HepG2 (cell line): Measurements from ENCODE around the gene PLXNC1. TPM values are rescaled to one million over a fixed set of nuclear protein-coding genes. Genes with fewer than 3 reads are reported as not detected.

Source experiments
- ATAC-seq: fragments of 200-7000 bp; cut with Tn5 transposase; 3 replicates; pipeline ENCODE4 v1.9.1; 2020; ENCODE audit warnings: mild to moderate bottlenecking, moderate library complexity
- BruUV-seq: library from RNA; stranded (reverse); fragments of 400-500 nt; replicated peaks from 2 replicates; lab custom pipeline; 2021; lab: Mats Ljungman, UMichigan
- CTCF ChIA-PET: fragments of 300-600 bp; formaldehyde crosslinking; extraction: SDS; loops from one replicate; lab custom pipeline; 2021; ENCODE audit warnings: low total read pairs, inconsistent platforms, low intra/inter-chr PET ratio; lab: Yijun Ruan, JAX
- POLR2A ChIA-PET: fragments of 350-600 bp; sonication (Branson Sonifier 250); formaldehyde crosslinking; loops from one replicate; lab custom pipeline; 2020; ENCODE audit warnings: antibody characterized with exemption, inconsistent platforms; lab: Yijun Ruan, JAX
- DNase-seq: peaks from one replicate; pipeline ENCODE4 v3.0.0-alpha.2; 2015; ENCODE audit warnings: low spot score
- FAIRE-seq: peaks from 3 replicates; lab custom pipeline; 2011; peaks lifted over from hg19 to GRCh38; lab: Jason Lieb, UNC
- H2AFZ ChIP-seq: one replicate; pipeline ENCODE4 v1.6.1; 2011; ENCODE audit warnings: low read length, inconsistent platforms
- H3K27ac ChIP-seq: fragments of 300-600 bp; 3 replicates; pipeline ENCODE4 v1.8.0; 2011; ENCODE audit warnings: mixed run types, mild to moderate bottlenecking, mixed read lengths, low read length, inconsistent platforms; ENCODE audit not compliant: insufficient read depth; ENCODE audit errors: extremely low read length
- H3K27me3 ChIP-seq, 2 experiments: fragments of 200-600 bp in 1 of 2; 2 replicates in 1 of 2; 3 replicates in 1 of 2; pipeline versions ENCODE4 v1.6.0 to v1.8.0; 2011; ENCODE audit warnings: low read length in 2 of 2, mild to moderate bottlenecking in 2 of 2, moderate library complexity in 2 of 2, inconsistent platforms in 1 of 2; ENCODE audit not compliant: insufficient read depth in 2 of 2, control insufficient read depth in 1 of 2
- H3K36me3 ChIP-seq, 2 experiments: fragments of 200-600 bp in 1 of 2; replicated peaks in 1 of 2; 2 replicates in 1 of 2; 3 replicates in 1 of 2; pipeline versions ENCODE4 v1.5.1 to v1.8.0; 2011; ENCODE audit warnings: low read length in 2 of 2, inconsistent platforms in 1 of 2; ENCODE audit not compliant: insufficient read depth in 2 of 2, control insufficient read depth in 1 of 2
- H3K4me1 ChIP-seq: 2 replicates; pipeline ENCODE4 v1.5.1; 2012; ENCODE audit warnings: low read length, inconsistent platforms; ENCODE audit not compliant: insufficient read depth
- H3K4me2 ChIP-seq: 2 replicates; pipeline ENCODE4 v1.6.0; 2011; ENCODE audit warnings: low read depth, low read length, inconsistent platforms
- H3K4me3 ChIP-seq, 3 experiments: fragments of 200-600 bp in 1 of 3; sonication (generic), shearing (Covaris generic) in 1 of 3; replicated peaks in 1 of 3; 2 replicates each; pipeline ENCODE4 v1.5.1; 2011 to 2016; ENCODE audit warnings: low read length in 3 of 3, inconsistent platforms in 2 of 3, low read depth in 2 of 3, mild to moderate bottlenecking in 2 of 3, control low read depth in 1 of 3, mixed read lengths in 1 of 3; ENCODE audit not compliant: insufficient read depth in 1 of 3
- H3K79me2 ChIP-seq: one replicate; pipeline ENCODE4 v1.6.1; 2011; ENCODE audit warnings: low read length, inconsistent platforms; ENCODE audit not compliant: insufficient read depth
- H3K9ac ChIP-seq: 2 replicates; pipeline ENCODE4 v1.6.0; 2011; ENCODE audit warnings: mild to moderate bottlenecking, low read depth, low read length, inconsistent platforms; ENCODE audit not compliant: insufficient read depth
- H3K9me3 ChIP-seq: 2 replicates; pipeline ENCODE4 v1.5.1; 2012; ENCODE audit warnings: mild to moderate bottlenecking, low read length
- H4K20me1 ChIP-seq: 2 replicates; pipeline ENCODE4 v1.6.0; 2011; ENCODE audit warnings: inconsistent platforms, mild to moderate bottlenecking, low read length, moderate library complexity; ENCODE audit not compliant: insufficient read depth
- AHR ChIP-seq: IDR thresholded peaks from 2 replicates; pipeline ENCODE4 v1.6.1; 2018; ENCODE audit warnings: missing genetic modification reagents, missing compliant biosample characterization
- ARNT ChIP-seq: fragments of 450-650 bp; IDR thresholded peaks from 2 replicates; pipeline ENCODE4 v1.6.1; 2017
- DPF2 ChIP-seq: sonication (generic); formaldehyde crosslinking; IDR thresholded peaks from 2 replicates; pipeline ENCODE4 v1.4.0; 2020; ENCODE audit warnings: mild to moderate bottlenecking, low read depth, missing genetic modification reagents, borderline replicate concordance
- EEA1 ChIP-seq: sonication (generic); formaldehyde crosslinking; IDR thresholded peaks from 2 replicates; pipeline ENCODE4 v1.5.1; 2020; ENCODE audit warnings: mild to moderate bottlenecking, missing genetic modification reagents, borderline replicate concordance
- GRHL1 ChIP-seq: sonication (generic); formaldehyde crosslinking; conservative IDR thresholded peaks from 2 replicates; pipeline ENCODE4 v1.8.0; 2022; ENCODE audit warnings: missing genetic modification reagents
- PLRG1 ChIP-seq: fragments of 450-650 bp; conservative IDR thresholded peaks from 2 replicates; pipeline ENCODE4 v1.6.1; 2016
- PLSCR1 ChIP-seq: sonication (generic); formaldehyde crosslinking; IDR thresholded peaks from 2 replicates; pipeline ENCODE4 v1.5.0; 2020; ENCODE audit warnings: missing genetic modification reagents, mild to moderate bottlenecking, borderline replicate concordance
- SP1 ChIP-seq, 2 experiments: fragments of 450-650 bp in 1 of 2; sonication (generic) in 1 of 2; formaldehyde crosslinking in 1 of 2; IDR thresholded peaks; 2 replicates each; pipeline versions ENCODE4 v1.4.0 to v1.6.1; 2016 to 2020; ENCODE audit warnings: missing genetic modification reagents in 1 of 2
- SP140L ChIP-seq: sonication (generic); formaldehyde crosslinking; IDR thresholded peaks from 2 replicates; pipeline ENCODE4 v1.4.0; 2020; ENCODE audit warnings: missing genetic modification reagents, borderline replicate concordance
- TFDP2 ChIP-seq: sonication (generic); formaldehyde crosslinking; IDR thresholded peaks from 2 replicates; pipeline ENCODE4 v1.4.0; 2020; ENCODE audit warnings: missing genetic modification reagents
- ZNF354B ChIP-seq: sonication (generic); formaldehyde crosslinking; IDR thresholded peaks from 2 replicates; pipeline ENCODE4 v1.8.0; 2022; ENCODE audit warnings: mild to moderate bottlenecking, missing genetic modification reagents
- ZNF430 ChIP-seq: sonication (generic); formaldehyde crosslinking; IDR thresholded peaks from 2 replicates; pipeline ENCODE4 v1.9.0; 2021; ENCODE audit warnings: mild to moderate bottlenecking, missing genetic modification reagents
- WGBS: methylation state at CpG from one replicate; pipeline ENCODE4 v1.1.6; 2017; ENCODE audit warnings: low lambda C conversion rate; 5-methylcytosine and 5-hydroxymethylcytosine counted together
- in situ Hi-C: cut with HindIII; loops from 2 replicates; pipeline ENCODE4 v1.10.0; 2017; ENCODE audit warnings: low pct_unique_long_range_greater_than_20kb; ENCODE audit not compliant: extremely low pct_ligation_motif_present
- intact Hi-C: fragments of 100-400 bp; cut with micrococcal nuclease; formaldehyde crosslinking; loops from one replicate; pipeline ENCODE4 v1.10.0; 2022; ENCODE audit not compliant: unreplicated experiment
- polyA plus RNA-seq, 8 experiments: library from polyadenylated mRNA; depleted of rRNA in 3 of 8; stranded (reverse) in 7 of 8; unstranded in 1 of 8; fragments of >200 nt; fragmentation: Illumina TruSeq in 4 of 8; extraction: Trizol in 4 of 8; gene quantifications; 2 replicates each; pipeline versions ENCODE4 v1.2.1 to v1.2.3, GENCODE V29; 2011 to 2016; ENCODE audit warnings: low read depth in 4 of 8, missing spikeins in 1 of 8, mixed read lengths in 1 of 8; ENCODE audit not compliant: insufficient read depth in 1 of 8
- total RNA-seq, 5 experiments: library from RNA; depleted of rRNA; stranded (reverse); fragments of >200 nt; fragmentation: Illumina TruSeq; extraction: Trizol; gene quantifications; 2 replicates each; pipeline ENCODE4 v1.2.3, GENCODE V29; 2016; ENCODE audit warnings: low read depth in 1 of 5

The PLXNC1 gene
- total and polyA plus RNA-seq, 2 of the 13 experiments (the other 11 are each of a cell fraction or from before 2014, with no cell fraction given): 6.6 to 11.2 TPM

- Histone ChIP-seq H3K9me3 (no peaks in the 10 kb centered on the region), H3K4me2 (no peak overlapping the region), H3K4me1 (peaks cover 45% of the 10 kb centered on the region), H3K27ac (no peak overlapping the region), H3K9ac (no peak overlapping the region), H3K79me2 (no peaks in the 10 kb centered on the region), H2AFZ (no peak overlapping the region), H3K4me3 (no peak overlapping the region), H3K27me3 (no peaks in the 10 kb centered on the region), H4K20me1 (no peaks in the 10 kb centered on the region), H3K36me3 (peaks cover 9 to 13% of the 10 kb centered on the region in 2 experiments; a peak in 3 of 5 replicates)
- no peak for FAIRE-seq
- BruUV-seq: no TSS peak
- WGBS: 86% methylated on average over 5 of the region's 5 CpGs
- no peak for ATAC-seq
- TF ChIP-seq ARNT (no peak), PLRG1 (no peak), SP1 (IDR thresholded peaks at IDR 0.05) (no peak), SP1 (CRISPR knock-in tag; IDR thresholded peaks at IDR 0.05) (no peak), GRHL1 (no peak), SP140L (CRISPR knock-in tag) (no peak), ZNF354B (CRISPR knock-in tag) (no peak), DPF2 (no peak)
- intact Hi-C loops (no loop called here), in situ Hi-C loops (no loop called here)
- DNase-seq: no peak
- CTCF ChIA-PET: no interaction called here
- POLR2A ChIA-PET: no interaction called here
Measured at GRCh38 chr12:94225947-94226630, 77.7 kb downstream of the PLXNC1 start.

GRCh38 chr12:94227066-94227465 lies 78.7 kb downstream of the PLXNC1 start:
- Histone ChIP-seq H3K4me2 (no peak overlapping the region), H3K4me1 (peaks cover 55% of the 10 kb centered on the region), H3K36me3 (peaks cover 9 to 11% of the 10 kb centered on the region in 2 experiments; a peak in 3 of 5 replicates), H2AFZ (no peak overlapping the region), H3K9me3 (no peaks in the 10 kb centered on the region), H3K4me3 (no peak overlapping the region), H3K9ac (no peak overlapping the region), H4K20me1 (no peaks in the 10 kb centered on the region), H3K27ac (no peak overlapping the region), H3K79me2 (no peaks in the 10 kb centered on the region), H3K27me3 (no peaks in the 10 kb centered on the region)
- ChIA-PET CTCF (no interaction called here), POLR2A (no interaction called here)
- in situ Hi-C loops (no loop called here), intact Hi-C loops (no loop called here)
- DNase-seq (no peak), FAIRE-seq (no peak), ATAC-seq (no peak)
- 98% methylated on average over 2 of the region's 2 CpGs for WGBS
- BruUV-seq: no TSS peak
- TF ChIP-seq EEA1 (CRISPR knock-in tag) (no peak), TFDP2 (no peak), AHR (CRISPR knock-in tag) (no peak), ZNF430 (no peak), PLSCR1 (no peak)
